BE2C (cell line): ENCODE results near the gene DMPK.

Source experiments
- DNase-seq: peaks from one replicate; pipeline ENCODE4 v3.0.0-alpha.2; 2020
- H3K27me3 ChIP-seq: fragments of 250-450 bp; sonication (Bioruptor Pico); 2 replicates; pipeline ENCODE4 v1.5.1; 2020; ENCODE audit warnings: mild to moderate bottlenecking
- H3K36me3 ChIP-seq: fragments of 250-450 bp; sonication (Bioruptor Pico); 2 replicates; pipeline ENCODE4 v1.5.1; 2020; ENCODE audit warnings: mild to moderate bottlenecking
- H3K4me1 ChIP-seq: fragments of 250-450 bp; sonication (Bioruptor Pico); 2 replicates; pipeline ENCODE4 v1.5.1; 2020
- H3K4me3 ChIP-seq: 2 replicates; pipeline ENCODE4 v1.5.1; 2011; ENCODE audit warnings: low read depth, low read length
- H3K9me3 ChIP-seq: fragments of 250-450 bp; sonication (Bioruptor Pico); 2 replicates; pipeline ENCODE4 v1.5.1; 2020
- CTCF ChIP-seq: IDR thresholded peaks from 2 replicates; pipeline ENCODE4 v1.5.1; 2012; ENCODE audit warnings: mild to moderate bottlenecking, low read depth, low read length

DMPK gene

GRCh38 chr19:45825917-45826893 lies 43.9 kb upstream of the DMPK start:
- TF ChIP-seq CTCF, result no peak
- DNase-seq, result no peak
- H3K36me3 ChIP-seq, result peaks cover 83% of the 10 kb centered on the region

GRCh38 chr19:45825263-45825605 lies 42.9 kb upstream of the DMPK start:
- Histone ChIP-seq H3K36me3 (peaks cover 78% of the 10 kb centered on the region), H3K9me3 (no peaks in the 10 kb centered on the region)
- TF ChIP-seq CTCF, result no peak

More at GRCh38 chr19:45825917-45826893, 43.9 kb upstream of the DMPK start:
- Histone ChIP-seq H3K4me1 (peaks cover 7% of the 10 kb centered on the region), H3K9me3 (no peaks in the 10 kb centered on the region), H3K27me3 (no peaks in the 10 kb centered on the region), H3K4me3 (no peak overlapping the region)

GRCh38 chr19:45824531-45825262 lies 42.4 kb upstream of the DMPK start:
- Histone ChIP-seq H3K9me3 (no peaks in the 10 kb centered on the region), H3K36me3 (peaks cover 72% of the 10 kb centered on the region), H3K4me1 (peaks cover 7% of the 10 kb centered on the region), H3K4me3 (no peak overlapping the region), H3K27me3 (no peaks in the 10 kb centered on the region)
- no peak for TF ChIP-seq CTCF
- DNase-seq, result no peak

More at GRCh38 chr19:45825263-45825605, 42.9 kb upstream of the DMPK start:
- Histone ChIP-seq H3K4me3 (no peak overlapping the region), H3K27me3 (no peaks in the 10 kb centered on the region), H3K4me1 (peaks cover 7% of the 10 kb centered on the region)
- DNase-seq, result no peak

GRCh38 chr19:45824041-45824471 lies 41.8 kb upstream of the DMPK start:
- no peaks in the 10 kb centered on the region for H3K27me3 ChIP-seq
- no peaks in the 10 kb centered on the region for H3K9me3 ChIP-seq
- H3K4me1 ChIP-seq, result peaks cover 7% of the 10 kb centered on the region
- TF ChIP-seq CTCF, result no peak
- no peak overlapping the region for H3K4me3 ChIP-seq
- H3K36me3 ChIP-seq, result peaks cover 66% of the 10 kb centered on the region
- DNase-seq, result peak; percentile 37

GRCh38 chr19:45823182-45823581 lies 40.9 kb upstream of the DMPK start:
- H3K27me3 ChIP-seq, result no peaks in the 10 kb centered on the region
- H3K36me3 ChIP-seq, result peaks cover 57% of the 10 kb centered on the region
- H3K4me3 ChIP-seq, result no peak overlapping the region
- DNase-seq, result no peak
- no peaks in the 10 kb centered on the region for H3K9me3 ChIP-seq
- no peak for TF ChIP-seq CTCF
- H3K4me1 ChIP-seq, result peaks cover 7% of the 10 kb centered on the region
